Upper lobe of right lung (tissue), 1 donor: ENCODE data around the gene FAM174A. TPM values are rescaled to one million over a fixed set of nuclear protein-coding genes. Genes with fewer than 3 reads are reported as not detected.
"Not testable (repeated sequence)": the region's sequence is repeated elsewhere in the genome, so short reads cannot be mapped to it uniquely, and the experiment has no call there.

Experiments
- ATAC-seq: fragments of 200-7000 bp; cut with Tn5 transposase; one replicate; pipeline ENCODE4 v1.9.1; 2020; ENCODE audit warnings: mild to moderate bottlenecking, moderate library complexity
- DNase-seq: peaks from one replicate; pipeline ENCODE4 v3.0.0-alpha.2; 2020
- H3K27ac ChIP-seq: fragments of 200-600 bp; one replicate; pipeline ENCODE4 v1.8.0; 2022
- H3K27me3 ChIP-seq: fragments of 200-600 bp; one replicate; pipeline ENCODE4 v1.8.0; 2022; ENCODE audit warnings: mild to moderate bottlenecking
- H3K36me3 ChIP-seq: fragments of 200-600 bp; one replicate; pipeline ENCODE4 v1.8.0; 2022
- H3K4me1 ChIP-seq: fragments of 200-600 bp; one replicate; pipeline ENCODE4 v1.8.0; 2022
- H3K4me3 ChIP-seq: fragments of 200-600 bp; one replicate; pipeline ENCODE4 v1.8.0; 2022; ENCODE audit warnings: mild to moderate bottlenecking
- H3K9me3 ChIP-seq: fragments of 200-600 bp; one replicate; pipeline ENCODE4 v1.8.0; 2022
- CTCF ChIP-seq: fragments of 200-600 bp; IDR thresholded peaks from one replicate; pipeline ENCODE4 v1.8.0; 2022; ENCODE audit warnings: antibody characterized with exemption
- intact Hi-C: fragments of 100-400 bp; cut with DNase I; formaldehyde crosslinking; loops from one replicate; pipeline ENCODE4 v1.11.0; 2022
- total RNA-seq: library from RNA; stranded (reverse); fragmentation: NEBNext Ultra II Directional; extraction: Animal tissue kit (Norgen Biotek cat#: 25700); gene quantifications from one replicate; pipeline ENCODE4 v1.2.1, GENCODE V29; 2021
- donor health status: DM: no; HTN: yes; CAD: no; lungs with severe emphysema.

FAM174A gene
- total RNA-seq, 1 donor from 2014 or later = 21.7 TPM

GRCh38 chr5:100595152-100595811 lies 60.1 kb downstream of the FAM174A start:
- Histone ChIP-seq H3K27ac (no peak overlapping the region), H3K4me3 (no peak overlapping the region), H3K36me3 (no peaks in the 10 kb centered on the region), H3K9me3 (no peaks in the 10 kb centered on the region), H3K27me3 (no peaks in the 10 kb centered on the region), H3K4me1 (no peaks in the 10 kb centered on the region)
- no peak for TF ChIP-seq CTCF
- ATAC-seq (peak; percentile 61), DNase-seq (no peak)
- intact Hi-C loops = no loop called here

GRCh38 chr5:100595812-100596173 lies 60.6 kb downstream of the FAM174A start:
- no peak for TF ChIP-seq CTCF
- Histone ChIP-seq H3K27me3 (no peaks in the 10 kb centered on the region), H3K9me3 (no peaks in the 10 kb centered on the region), H3K27ac (no peak overlapping the region), H3K36me3 (no peaks in the 10 kb centered on the region), H3K4me1 (no peaks in the 10 kb centered on the region), H3K4me3 (no peak overlapping the region)
- no peak for ATAC-seq
- intact Hi-C loops = no loop called here
- no peak for DNase-seq

- Histone ChIP-seq H3K9me3 (no peaks in the 10 kb centered on the region), H3K36me3 (no peaks in the 10 kb centered on the region), H3K27ac (no peak overlapping the region), H3K4me1 (no peaks in the 10 kb centered on the region), H3K4me3 (no peak overlapping the region), H3K27me3 (no peaks in the 10 kb centered on the region)
- TF ChIP-seq CTCF = no peak
- ATAC-seq = no peak
- intact Hi-C loops = no loop called here
- no peak for DNase-seq
These were observed 63.3 kb downstream of the FAM174A start for GRCh38 chr5:100598446-100598845.

- intact Hi-C loops = no loop called here
- H3K36me3 ChIP-seq = no peaks in the 10 kb centered on the region
- H3K4me1 ChIP-seq = no peaks in the 10 kb centered on the region
- no peaks in the 10 kb centered on the region for H3K27me3 ChIP-seq
- H3K9me3 ChIP-seq = no peaks in the 10 kb centered on the region
- ATAC-seq = peak; percentile 36
- no peak for TF ChIP-seq CTCF
- no peak for DNase-seq
- no peak overlapping the region for H3K27ac ChIP-seq
- no peak overlapping the region for H3K4me3 ChIP-seq
These were observed 65.3 kb downstream of the FAM174A start for GRCh38 chr5:100600298-100600994.

GRCh38 chr5:100603141-100603540 lies 68.0 kb downstream of the FAM174A start:
- Histone ChIP-seq H3K4me3 (no peak overlapping the region), H3K27me3 (no peaks in the 10 kb centered on the region), H3K36me3 (no peaks in the 10 kb centered on the region), H3K4me1 (no peaks in the 10 kb centered on the region), H3K9me3 (no peaks in the 10 kb centered on the region), H3K27ac (no peak overlapping the region)
- no peak for TF ChIP-seq CTCF
- intact Hi-C loops = no loop called here
- DNase-seq (no peak), ATAC-seq (no peak)

- H3K9me3 ChIP-seq, H3K27me3 ChIP-seq, H3K4me1 ChIP-seq, H3K36me3 ChIP-seq, DNase-seq, H3K4me3 ChIP-seq, intact Hi-C loops, H3K27ac ChIP-seq, ATAC-seq: not testable (repeated sequence)
These were observed 68.8 kb downstream of the FAM174A start for GRCh38 chr5:100604021-100604420.
